GM19238 (cell line): ENCODE measurements around the gene CHMP3.
"Not testable (repeated sequence)": the region's sequence is repeated elsewhere in the genome, so short reads cannot be mapped to it uniquely, and the experiment has no call there.

Source experiments
- DNase-seq: peaks from one replicate; pipeline ENCODE4 v3.0.0; 2011; ENCODE audit warnings: low spot score; ENCODE audit not compliant: insufficient read length

Gene CHMP3

DNA sequence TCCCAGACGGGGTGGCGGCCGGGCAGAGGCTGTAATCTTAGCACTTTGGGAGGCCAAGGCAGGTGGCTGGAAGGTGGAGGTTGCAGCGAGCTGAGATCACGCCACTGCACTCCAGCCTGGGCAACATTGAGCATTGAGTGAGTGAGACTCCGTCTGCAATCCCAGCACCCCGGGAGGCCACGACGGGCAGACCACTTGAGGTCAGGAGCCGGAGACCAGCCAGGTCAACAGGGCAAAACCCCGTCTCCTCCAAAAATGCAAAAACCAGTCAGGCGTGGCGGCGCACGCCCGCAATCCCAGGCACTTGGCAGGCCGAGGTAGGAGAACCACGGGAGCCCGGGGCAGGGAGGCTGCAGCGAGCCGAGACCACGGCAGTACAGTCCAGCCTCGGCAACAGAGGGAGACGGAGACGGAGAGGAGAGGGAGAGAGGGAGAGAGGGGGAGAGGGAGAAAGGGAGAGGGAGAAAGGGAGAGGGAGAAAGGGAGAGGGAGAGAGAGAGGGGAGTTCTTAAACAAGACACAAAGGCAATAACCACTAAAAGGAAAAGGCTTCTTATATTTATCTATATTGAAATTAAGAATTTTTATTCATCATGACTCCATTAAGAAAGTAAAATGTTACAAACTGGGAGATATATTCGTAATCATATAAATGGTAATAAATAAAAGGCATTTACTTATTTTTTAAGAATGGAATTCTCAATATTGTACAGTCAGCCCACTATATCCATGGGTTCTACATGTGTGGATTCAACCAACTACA is 13.1 kb downstream of the CHMP3 start:
- not testable (repeated sequence) for DNase-seq

DNA sequence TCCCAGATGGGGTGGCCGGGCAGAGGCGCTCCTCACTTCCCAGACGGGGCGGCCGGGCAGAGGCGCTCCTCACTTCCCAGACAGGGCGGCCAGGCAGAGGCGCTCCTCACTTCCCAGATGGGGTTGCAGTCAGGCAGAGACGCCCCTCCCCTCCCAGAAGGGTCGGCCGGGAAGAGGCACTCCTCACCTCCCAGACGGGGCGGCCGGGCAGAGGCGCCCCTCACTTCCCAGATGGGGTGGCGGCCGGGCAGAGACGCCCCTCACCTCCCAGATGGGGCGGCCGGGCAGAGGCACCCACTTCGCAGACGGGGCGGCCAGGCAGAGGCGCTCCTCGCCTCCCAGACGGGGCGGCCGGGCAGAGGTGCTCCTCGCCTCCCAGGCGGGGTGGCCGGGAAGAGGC is 13.8 kb downstream of the CHMP3 start:
- not testable (repeated sequence) for DNase-seq

DNA sequence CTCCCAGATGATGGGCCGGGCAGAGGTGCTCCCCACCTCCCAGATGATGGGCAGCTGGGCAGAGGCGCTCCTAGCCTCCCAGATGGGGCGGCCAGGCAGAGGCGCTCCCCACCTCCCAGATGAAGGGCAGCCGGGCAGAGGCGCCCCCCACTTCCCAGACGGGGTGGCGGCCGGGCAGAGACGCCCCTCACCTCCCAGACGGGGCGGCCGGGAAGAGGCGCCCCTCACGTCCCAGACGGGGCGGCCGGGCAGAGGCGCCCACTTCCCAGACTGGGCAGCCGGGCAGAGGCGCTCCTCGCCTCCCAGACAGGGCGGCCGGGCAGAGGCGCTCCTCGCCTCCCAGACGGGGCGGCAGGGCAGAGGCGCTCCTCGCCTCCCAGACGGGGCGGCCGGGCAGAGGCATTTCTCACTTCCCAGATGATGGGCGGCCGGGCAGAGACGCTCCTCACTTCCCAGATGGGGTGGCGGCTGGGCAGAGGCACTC is 14.3 kb downstream of the CHMP3 start:
- DNase-seq = not testable (repeated sequence)

DNA sequence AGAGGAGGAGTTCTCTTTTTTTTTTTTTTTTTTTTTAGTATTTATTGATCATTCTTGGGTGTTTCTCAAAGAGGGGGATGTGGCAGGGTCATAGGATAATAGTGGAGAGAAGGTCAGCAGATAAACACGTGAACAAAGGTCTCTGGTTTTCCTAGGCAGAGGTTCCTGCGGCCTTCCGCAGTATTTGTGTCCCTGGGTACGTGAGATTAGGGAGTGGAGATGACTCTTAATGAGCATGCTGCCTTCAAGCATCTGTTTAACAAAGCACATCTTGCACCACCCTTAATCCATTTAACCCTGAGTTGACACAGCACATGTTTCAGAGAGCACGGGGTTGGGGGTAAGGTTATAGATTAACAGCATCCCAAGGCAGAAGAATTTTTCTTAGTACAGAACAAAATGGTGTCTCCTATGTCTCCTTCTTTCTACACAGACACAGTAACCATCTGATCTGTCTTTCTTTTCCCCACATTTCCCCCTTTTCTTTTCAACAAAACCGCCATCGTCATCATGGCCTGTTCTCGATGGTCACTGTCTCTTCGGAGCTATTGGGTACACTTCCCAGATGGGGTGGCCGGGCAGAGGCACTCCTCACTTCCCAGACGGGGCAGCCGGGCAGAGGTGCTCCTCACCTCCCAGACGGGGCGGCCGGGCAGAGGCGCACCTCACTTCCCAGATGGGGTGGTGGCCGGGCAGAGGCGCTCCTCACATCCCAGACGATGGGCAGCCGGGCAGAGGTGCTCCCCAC is 14.9 kb downstream of the CHMP3 start:
- DNase-seq = not testable (repeated sequence)

GRCh38 chr2:86545296-86545924 is 17.8 kb downstream of the CHMP3 start:
- DNase-seq = not testable (repeated sequence)

DNA sequence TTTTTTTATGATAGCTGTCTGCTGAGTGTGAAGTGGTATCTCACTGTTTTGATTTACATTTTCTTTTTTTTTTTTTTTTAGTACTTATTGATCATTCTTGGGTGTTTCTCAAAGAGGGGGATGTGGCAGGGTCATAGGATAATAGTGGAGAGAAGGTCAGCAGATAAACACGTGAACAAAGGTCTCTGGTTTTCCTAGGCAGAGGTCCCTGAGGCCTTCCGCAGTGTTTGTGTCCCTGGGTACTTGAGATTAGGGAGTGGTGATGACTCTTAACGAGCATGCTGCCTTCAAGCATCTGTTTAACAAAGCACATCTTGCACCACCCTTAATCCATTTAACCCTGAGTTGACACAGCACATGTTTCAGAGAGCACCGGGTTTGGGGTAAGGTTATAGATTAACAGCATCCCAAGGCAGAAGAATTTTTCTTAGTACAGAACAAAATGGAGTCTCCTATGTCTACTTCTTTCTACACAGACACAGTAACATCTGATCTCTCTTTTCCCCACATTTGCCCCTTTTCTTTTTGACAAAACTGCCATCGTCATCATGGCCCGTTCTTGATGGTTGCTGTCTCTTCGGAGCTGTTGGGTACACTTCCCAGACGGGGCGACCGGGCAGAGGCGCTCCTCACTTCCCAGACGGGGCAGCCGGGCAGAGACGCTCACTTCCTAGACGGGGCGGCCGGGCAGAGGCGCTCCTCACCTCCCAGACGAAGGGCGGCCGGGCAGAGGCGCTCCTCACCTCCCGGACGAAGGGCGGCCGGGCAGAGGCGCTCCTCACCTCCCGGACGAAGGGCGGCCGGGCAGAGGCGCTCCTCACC is 18.8 kb downstream of the CHMP3 start:
- DNase-seq = not testable (repeated sequence)

DNA sequence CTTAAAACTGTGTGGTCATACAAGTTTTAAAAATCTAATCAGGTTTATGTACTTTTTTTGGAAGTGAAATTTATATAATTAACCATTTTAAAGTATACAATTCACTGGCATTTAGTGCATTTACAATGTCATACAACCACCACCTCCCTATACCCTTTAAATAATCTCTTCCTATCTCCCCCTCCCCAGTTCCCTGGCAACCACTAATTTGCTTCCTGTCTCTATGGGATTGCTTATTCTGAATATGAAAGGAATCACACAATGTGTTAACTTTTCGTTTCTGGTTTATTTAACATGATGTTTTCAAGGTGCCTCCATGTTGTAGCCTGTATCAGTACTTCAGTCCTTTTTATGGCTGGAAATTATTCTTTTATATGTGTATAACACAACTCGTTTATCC is 19.4 kb downstream of the CHMP3 start:
- no peak for DNase-seq

- no peak for DNase-seq
Observed at GRCh38 chr2:86543335-86543734, 19.9 kb downstream of the CHMP3 start.

- no peak for DNase-seq
Observed at GRCh38 chr2:86542814-86543213, 20.4 kb downstream of the CHMP3 start.

- DNase-seq = no peak
Observed at GRCh38 chr2:86541334-86541733, 21.9 kb downstream of the CHMP3 start.

DNA sequence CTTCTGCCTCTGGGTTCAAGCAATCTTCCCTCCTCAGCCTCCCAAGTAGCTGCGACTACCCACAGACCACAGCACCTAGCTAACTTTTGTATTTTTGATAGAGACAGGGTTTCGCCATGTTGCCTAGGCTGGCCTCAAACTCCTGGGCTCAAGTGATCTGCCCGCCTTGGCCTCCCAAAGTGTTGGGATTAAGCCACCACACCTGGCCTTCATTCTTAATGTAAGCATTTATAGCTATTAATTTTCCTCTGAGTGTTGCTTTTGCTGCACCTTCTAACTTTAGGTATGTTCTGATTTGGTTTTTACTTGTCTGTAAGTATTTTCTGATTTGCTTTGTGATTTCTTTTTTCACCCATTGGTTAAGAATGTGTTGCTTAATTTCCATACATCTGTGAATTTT is 29.7 kb downstream of the CHMP3 start:
- DNase-seq = no peak

- DNase-seq = no peak
Observed at GRCh38 chr2:86525421-86526340, 37.6 kb downstream of the CHMP3 start.

DNA sequence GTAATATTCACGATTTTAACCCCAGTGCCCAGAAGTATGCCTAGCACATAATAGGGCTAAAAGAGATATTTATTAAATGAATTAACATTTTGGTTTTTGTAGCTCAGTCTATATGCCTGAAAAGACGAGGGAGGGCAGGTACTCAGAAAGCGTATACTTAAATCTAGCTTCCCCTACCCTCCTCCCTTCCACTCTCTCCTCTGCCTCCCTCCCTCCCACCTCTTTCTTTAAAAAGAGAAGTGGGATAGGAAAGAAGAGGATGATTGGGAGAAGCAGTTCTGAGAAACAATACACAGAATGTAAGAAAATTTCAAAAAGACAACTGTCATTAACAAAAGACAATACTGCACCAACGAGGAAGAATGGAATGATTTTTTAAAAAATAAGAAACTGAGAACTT is 39.8 kb downstream of the CHMP3 start:
- no peak for DNase-seq

- DNase-seq = no peak
Observed at GRCh38 chr2:86522711-86523110, 40.5 kb downstream of the CHMP3 start.

DNA sequence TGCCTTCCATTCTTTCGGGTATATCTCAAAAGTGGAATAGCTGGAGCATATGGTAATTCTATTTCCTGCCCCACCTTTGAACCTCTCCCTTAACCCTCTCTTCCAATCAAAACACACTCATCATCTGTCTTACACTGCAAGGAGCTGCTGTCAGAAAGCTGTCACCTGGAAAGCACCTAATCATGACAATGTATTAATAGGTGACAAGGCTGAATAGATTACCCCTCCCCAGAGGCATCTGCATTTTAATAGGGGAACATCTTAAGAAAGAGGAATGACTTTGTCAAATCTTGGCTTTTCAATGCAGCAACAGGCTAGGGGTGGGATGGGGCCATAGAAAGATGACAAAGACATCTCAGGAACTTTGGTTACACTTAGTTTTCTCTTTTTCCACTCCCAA is 41.3 kb downstream of the CHMP3 start:
- DNase-seq = no peak

- DNase-seq = no peak
Observed at GRCh38 chr2:86520153-86520552, 43.1 kb downstream of the CHMP3 start.

DNA sequence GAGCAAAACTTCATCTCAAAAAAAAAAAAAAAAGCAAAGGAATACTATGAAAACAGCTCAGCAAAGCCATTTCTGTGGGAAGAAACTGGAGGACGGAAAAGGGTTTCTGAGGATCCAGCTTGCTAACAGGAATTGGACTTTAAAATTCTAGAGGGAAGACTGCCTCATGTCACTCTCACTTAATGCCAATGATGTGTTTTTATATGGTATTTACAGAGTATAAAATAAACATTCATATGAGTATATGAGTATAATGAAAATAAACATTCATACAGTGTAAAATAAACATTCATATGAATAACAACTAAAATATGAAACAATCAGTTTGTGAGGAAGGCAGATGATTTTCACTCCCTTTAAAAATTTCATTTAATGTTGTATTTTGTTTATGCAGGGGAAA is 43.9 kb downstream of the CHMP3 start:
- no peak for DNase-seq

GRCh38 chr2:86518481-86518880 is 44.8 kb downstream of the CHMP3 start:
- DNase-seq = no peak

DNA sequence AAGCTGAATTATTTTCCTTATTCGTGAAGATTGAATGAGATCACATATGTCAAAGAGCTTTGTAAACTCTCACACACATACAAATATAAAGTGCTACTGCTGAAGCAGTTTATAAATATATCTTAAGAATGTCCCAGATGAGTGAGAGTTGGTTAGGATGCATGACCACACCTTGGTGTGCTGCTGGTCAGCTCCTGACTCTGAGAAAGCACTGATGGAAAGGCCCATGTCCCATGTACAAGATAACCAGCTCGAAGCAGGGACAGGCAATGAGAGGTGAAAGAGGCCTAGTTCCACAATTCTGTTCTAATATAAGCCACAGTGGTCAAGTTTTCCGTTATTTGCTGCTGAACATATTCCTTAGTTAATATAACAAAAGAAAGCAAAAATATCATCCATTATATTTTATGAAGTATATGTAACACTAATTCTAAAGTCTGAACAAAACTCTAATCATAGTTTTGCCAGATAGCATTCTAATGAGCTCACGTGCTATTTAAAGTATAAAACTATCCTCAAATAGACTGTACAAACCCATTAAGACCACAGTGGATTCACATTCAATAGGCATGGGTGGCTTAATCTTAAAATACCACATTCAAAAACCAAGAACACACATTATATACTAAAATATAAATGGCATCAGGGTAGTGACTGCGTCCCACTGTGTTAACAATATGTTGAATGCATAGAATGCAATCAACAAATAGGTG is 49.1 kb downstream of the CHMP3 start:
- no peak for DNase-seq

- DNase-seq = no peak
Observed at GRCh38 chr2:86512892-86513291, 50.4 kb downstream of the CHMP3 start.
